ENCODE results near the gene SELE.

Gene SELE

DNA sequence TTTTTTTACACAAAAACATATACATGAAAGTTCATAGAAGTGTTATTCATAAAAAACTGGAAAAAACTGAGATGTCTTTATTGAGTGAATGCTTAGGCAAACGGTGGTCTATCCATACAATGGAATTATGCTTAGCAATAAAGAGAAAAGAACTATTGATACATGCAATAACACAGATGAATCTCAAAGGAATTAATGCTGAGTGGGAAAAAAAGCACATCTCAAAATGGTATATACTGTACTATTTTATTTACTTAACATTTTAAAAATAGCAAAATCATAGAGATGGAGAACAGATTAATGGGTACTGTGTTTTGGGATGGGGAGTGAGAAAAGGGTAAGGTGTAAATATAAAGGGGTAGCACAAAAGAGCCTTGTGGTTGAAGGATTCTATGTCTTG, 31.0 kb upstream of the SELE start:
- DNase-seq (ENCODE audit: low read depth) = no peak
- no peak overlapping the region for H3K4me3 ChIP-seq (ENCODE audit: low read length)
- TF ChIP-seq CTCF (conservative IDR thresholded peaks at IDR 0.05; ENCODE audit: low read depth, low read length) = no peak

DNA sequence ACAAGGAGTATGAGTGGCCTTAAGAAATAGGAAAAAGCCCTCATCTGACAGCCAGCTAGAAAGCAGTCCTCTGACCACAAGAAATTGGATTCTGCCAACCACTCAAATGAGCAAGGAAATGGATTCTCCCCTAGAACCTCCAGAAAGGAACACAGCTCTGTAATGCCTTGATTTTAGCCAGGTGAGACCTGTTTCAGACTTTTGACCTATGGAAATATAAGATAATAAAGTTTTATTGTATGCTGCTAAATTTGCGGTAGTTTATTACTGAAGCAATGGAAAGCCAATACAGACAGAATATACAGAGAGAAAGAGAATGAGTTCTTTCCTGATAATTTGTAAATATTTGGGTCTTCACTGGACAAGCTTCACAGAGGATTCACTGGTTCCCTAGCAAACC, 28.8 kb upstream of the SELE start:
- no peak overlapping the region for H3K4me3 ChIP-seq (ENCODE audit: low read length)
- DNase-seq (ENCODE audit: low read depth) = no peak
- TF ChIP-seq CTCF (conservative IDR thresholded peaks at IDR 0.05; ENCODE audit: low read depth, low read length) = no peak

DNA sequence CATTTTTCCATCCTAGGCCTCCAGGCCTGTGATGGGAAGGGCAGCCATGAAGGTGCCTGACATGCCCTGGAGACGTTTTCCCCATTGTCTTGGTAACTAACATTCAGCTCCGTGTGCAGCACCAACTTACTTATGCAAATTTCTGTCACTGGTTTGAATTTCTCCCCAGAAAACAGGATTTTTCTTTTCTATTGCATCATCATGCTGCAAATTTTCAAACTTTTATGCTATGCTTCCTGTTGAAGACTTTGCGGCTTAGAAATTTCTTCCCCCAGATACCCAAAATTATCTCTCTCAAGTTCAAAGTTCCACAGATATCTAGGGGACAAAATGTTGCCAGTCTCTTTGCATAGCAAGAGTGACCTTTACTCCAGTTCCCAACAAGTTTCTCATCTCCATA, 25.2 kb upstream of the SELE start:
- H3K4me3 ChIP-seq (ENCODE audit: low read length) = no peak overlapping the region
- no peak for DNase-seq (ENCODE audit: low read depth)
- TF ChIP-seq CTCF (conservative IDR thresholded peaks at IDR 0.05; ENCODE audit: low read depth, low read length) = no peak

- DNase-seq (ENCODE audit: low read depth) = no peak
- no peak for TF ChIP-seq CTCF (conservative IDR thresholded peaks at IDR 0.05; ENCODE audit: low read depth, low read length)
- no peak overlapping the region for H3K4me3 ChIP-seq (ENCODE audit: low read length)
These were observed 19.7 kb upstream of the SELE start for GRCh38 chr1:169753549-169753948.

DNA sequence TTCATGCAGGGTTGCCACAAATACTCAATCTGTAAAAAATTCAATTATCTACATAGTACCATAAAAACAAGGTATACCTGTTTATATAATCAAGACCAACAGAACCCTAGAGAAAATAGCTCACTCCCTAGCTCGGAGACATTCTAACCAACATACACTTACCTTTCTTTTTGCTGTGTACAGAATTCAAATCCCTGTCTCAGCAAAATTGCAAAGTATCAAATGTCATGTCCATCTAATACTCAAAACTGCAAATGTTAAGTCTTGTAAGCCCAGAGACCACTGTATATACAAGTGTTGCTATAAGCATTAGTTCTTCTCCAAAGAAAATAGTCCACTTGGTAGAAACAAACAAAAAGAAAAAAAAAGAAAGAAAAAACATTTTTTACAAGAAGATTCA, 16.2 kb upstream of the SELE start:
- DNase-seq (ENCODE audit: low read depth) = no peak
- H3K4me3 ChIP-seq (ENCODE audit: low read length) = no peak overlapping the region
- no peak for TF ChIP-seq CTCF (conservative IDR thresholded peaks at IDR 0.05; ENCODE audit: low read depth, low read length)

DNA sequence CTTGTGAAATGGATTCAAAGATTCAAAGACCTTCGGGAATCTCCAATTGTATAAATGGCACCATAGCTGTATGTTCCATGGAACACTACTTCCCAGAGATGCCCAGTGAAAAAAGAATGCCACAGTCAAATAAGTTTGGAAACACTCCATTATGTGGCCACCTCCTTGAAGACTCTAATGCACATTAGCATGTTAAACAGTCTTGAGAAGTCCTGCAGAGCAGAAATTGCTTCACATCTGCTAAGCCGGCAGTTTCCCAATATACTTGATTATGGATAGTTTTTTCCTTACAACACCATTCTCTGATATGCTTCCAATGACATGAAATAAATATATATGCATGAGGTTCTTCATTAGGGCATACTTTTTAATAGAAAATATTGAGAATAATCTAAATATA, 12.7 kb upstream of the SELE start:
- no peak for TF ChIP-seq CTCF (conservative IDR thresholded peaks at IDR 0.05; ENCODE audit: low read depth, low read length)
- H3K4me3 ChIP-seq (ENCODE audit: low read length) = no peak overlapping the region
- DNase-seq (ENCODE audit: low read depth) = no peak

DNA sequence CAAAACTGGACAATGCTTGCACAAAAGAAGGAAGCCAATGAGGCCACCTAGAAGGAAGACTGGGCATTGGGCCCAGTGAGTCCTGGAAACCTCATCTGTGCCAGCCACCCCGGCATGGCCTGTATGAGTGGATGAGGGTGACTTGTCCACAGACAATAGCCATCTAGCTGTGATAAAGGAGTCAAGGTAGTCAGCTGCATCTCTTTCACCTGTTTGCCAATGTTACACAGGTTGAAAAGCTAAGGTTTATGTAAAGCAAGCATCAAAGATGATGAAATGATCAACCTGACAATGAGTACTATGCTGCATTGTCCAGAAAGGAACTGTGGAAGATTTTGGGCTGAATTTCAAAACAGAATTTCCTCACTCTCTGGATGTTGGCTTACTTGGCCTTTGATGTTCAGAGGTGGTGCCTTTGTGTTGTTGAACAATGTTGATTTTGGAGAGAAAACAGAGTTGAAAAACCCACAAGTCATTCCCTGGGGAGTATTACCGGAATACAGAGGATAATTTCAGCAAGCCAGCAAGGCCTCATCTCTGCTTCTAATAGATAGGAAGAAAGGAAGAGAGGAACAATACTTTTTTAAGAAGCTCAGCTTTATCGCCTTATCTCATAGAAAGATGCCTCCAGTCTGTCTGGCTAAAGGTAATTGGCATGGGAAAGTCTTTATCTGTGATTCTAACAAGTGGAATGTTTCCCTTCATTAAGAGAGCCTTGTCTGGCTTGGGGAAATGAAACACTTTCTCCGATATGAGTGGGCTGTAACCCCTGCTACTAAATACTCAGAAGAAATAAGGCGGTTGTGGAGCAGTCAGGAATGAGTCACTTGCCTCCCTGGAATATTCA, 11.4 kb upstream of the SELE start:
- no peak overlapping the region for H3K4me3 ChIP-seq (ENCODE audit: low read length)
- no peak for DNase-seq (ENCODE audit: low read depth)
- no peak for TF ChIP-seq CTCF (conservative IDR thresholded peaks at IDR 0.05; ENCODE audit: low read depth, low read length)
